IPS-18c (cell line): ENCODE measurements around the gene AQP1.

Experiments
- H3K4me3 ChIP-seq: 2 replicates; pipeline ENCODE4 v1.7.0; 2013; ENCODE audit warnings: low read depth, mild to moderate bottlenecking, low read length, moderate library complexity; ENCODE audit not compliant: insufficient read depth
- H3K9me3 ChIP-seq: one replicate; pipeline ENCODE4 v1.6.1; 2013; ENCODE audit warnings: mild to moderate bottlenecking, low read length, moderate library complexity; ENCODE audit not compliant: control insufficient read depth, insufficient read depth

The AQP1 gene

DNA sequence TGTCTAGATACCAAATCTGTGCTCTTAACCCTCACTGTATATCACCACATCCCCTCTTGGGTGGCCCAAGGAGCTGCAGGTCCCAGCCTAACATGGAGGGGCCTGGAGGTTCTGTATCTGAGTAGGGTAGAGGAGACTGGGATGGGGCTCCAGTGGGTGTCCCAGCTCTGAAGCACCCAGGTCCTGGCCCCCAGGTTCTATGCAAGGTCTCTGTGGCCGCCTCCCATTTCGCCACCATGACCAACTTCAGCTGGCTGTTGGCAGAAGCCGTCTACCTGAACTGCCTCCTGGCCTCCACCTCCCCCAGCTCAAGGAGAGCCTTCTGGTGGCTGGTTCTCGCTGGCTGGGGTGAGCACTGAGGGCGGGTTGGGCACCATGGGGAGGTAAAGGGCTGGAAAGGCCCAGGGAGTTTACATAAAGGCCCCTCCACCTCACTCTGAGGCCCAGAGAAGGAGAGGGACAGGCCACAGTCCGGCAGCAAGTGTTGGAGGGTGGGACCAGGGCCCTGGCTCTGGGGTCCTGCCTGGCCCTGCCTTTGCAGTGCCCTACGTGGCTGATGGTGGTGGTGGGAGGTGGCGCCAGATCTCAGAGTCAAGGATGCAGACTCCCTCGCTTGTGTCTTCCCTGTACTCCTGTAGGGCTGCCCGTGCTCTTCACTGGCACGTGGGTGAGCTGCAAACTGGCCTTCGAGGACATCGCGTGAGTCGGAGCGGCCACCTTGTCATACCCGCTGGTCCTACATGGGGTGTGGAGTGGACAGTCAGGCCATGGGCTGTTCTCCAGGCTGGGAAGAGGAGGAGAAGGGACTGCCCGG, 62.3 kb downstream of the AQP1 start:
- H3K9me3 ChIP-seq = no peaks in the 10 kb centered on the region
- H3K4me3 ChIP-seq = no peak overlapping the region

DNA sequence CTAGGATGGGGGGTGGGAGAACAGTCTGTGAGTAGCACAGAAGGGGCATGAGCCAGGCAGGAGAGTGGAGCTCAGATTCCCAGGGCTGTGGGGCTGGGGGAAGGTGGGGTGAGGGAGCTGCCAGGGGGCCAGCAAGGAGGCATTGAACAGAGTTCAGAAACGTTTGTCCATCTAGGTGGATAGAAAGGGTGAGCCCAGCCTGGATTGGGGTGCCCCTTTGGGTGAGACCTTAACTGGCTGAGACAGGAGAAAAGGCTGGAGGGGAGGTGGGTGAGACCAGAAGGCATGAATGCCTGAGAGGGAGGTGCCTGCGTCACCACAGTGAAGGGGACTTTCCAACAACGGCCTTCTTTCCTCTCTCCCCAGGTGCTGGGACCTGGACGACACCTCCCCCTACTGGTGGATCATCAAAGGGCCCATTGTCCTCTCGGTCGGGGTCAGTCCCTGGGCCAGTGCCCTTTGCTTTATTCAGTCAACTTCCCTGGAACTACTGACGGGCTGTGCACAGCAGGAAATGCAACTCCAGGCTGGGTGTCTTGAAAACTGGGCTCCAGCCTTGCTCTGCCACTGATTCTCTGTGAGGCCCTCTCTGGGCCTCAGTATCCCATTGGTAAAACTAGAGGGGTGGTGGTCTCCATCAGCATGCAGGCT, 63.1 kb downstream of the AQP1 start:
- Histone ChIP-seq H3K4me3 (no peak overlapping the region), H3K9me3 (no peaks in the 10 kb centered on the region)
